Kidney (tissue), 14 donors: ENCODE measurements around the gene PLSCR1. TPM values are rescaled to one million over a fixed set of nuclear protein-coding genes. Genes with fewer than 3 reads are reported as not detected.

Source experiments
- DNase-seq, 5 donors: peaks; one replicate each; pipeline ENCODE4 v3.0.0-alpha.2; 2013 to 2020
- FAIRE-seq: peaks from 2 replicates; lab custom pipeline; 2012; peaks lifted over from hg19 to GRCh38; lab: Jason Lieb, UNC
- H3K27ac ChIP-seq, 2 donors: one replicate each; pipeline ENCODE4 v1.7.0; 2013; ENCODE audit warnings: low read depth in 2 of 2, low read length in 2 of 2, inconsistent platforms in 1 of 2
- H3K27me3 ChIP-seq: one replicate; pipeline ENCODE4 v1.7.1; 2013; ENCODE audit warnings: low read length, inconsistent platforms; ENCODE audit not compliant: control insufficient read depth, insufficient read depth
- H3K36me3 ChIP-seq, 3 donors: one replicate each; pipeline versions ENCODE4 v1.7.0 to v1.7.1; 2013; ENCODE audit warnings: low read length in 3 of 3, control low read depth in 1 of 3, inconsistent platforms in 1 of 3; ENCODE audit not compliant: insufficient read depth in 3 of 3, control insufficient read depth in 2 of 3
- H3K4me1 ChIP-seq, 3 donors: one replicate each; pipeline versions ENCODE4 v1.7.0 to v1.7.1; 2013; ENCODE audit warnings: low read length in 3 of 3, inconsistent platforms in 1 of 3, low read depth in 1 of 3; ENCODE audit not compliant: control insufficient read depth in 2 of 3, insufficient read depth in 2 of 3
- H3K4me3 ChIP-seq, 3 donors: one replicate each; pipeline versions ENCODE4 v1.7.0 to v1.8.1; 2013; ENCODE audit warnings: low read length in 3 of 3, control low read depth in 1 of 3, inconsistent platforms in 1 of 3
- H3K9ac ChIP-seq, 3 donors: one replicate each; pipeline versions ENCODE4 v1.7.0 to v1.7.1; 2013; ENCODE audit warnings: low read length in 3 of 3, control low read depth in 1 of 3, inconsistent platforms in 1 of 3
- H3K9me3 ChIP-seq, 3 donors: one replicate each; pipeline versions ENCODE4 v1.7.0 to v1.7.1; 2013; ENCODE audit warnings: low read length in 3 of 3, control low read depth in 1 of 3, inconsistent platforms in 1 of 3; ENCODE audit not compliant: control insufficient read depth in 2 of 3, insufficient read depth in 1 of 3
- CTCF ChIP-seq: IDR thresholded peaks from 3 replicates; pipeline ENCODE4 v1.5.1; 2012; ENCODE audit warnings: mild to moderate bottlenecking, moderate library complexity, borderline replicate concordance; ENCODE audit not compliant: insufficient read depth; ENCODE audit errors: extremely low read depth
- intact Hi-C: fragments of 100-400 bp; cut with DNase I; formaldehyde crosslinking; loops from one replicate; pipeline ENCODE4 v1.11.1; 2022
- polyA plus RNA-seq: library from polyadenylated mRNA; stranded (reverse); fragments of 350-450 nt; fragmentation: Illumina TruSeq; extraction: RNeasy Lipid Tissue Mini Kit (QIAGEN cat#74804); gene quantifications from one replicate; pipeline ENCODE4 v1.2.3, GENCODE V29; 2014; ENCODE audit warnings: low read depth, low replicate concordance; ENCODE audit not compliant: insufficient read depth
- total RNA-seq: library from RNA; stranded (reverse); fragmentation: NEBNext Ultra II Directional; extraction: Animal tissue kit (Norgen Biotek cat#: 25700); gene quantifications from one replicate; pipeline ENCODE4 v1.2.1, GENCODE V29; 2021
- donor health status: control.
- donor health status: control.
- donor health status: control.
- donor health status: control.
- donor health status: control.
- donor health status: DM: yes; HTN: yes; CAD: no.
- donor health status: Normal renal cell carcinoma (clear cell type).

Gene PLSCR1
- total and polyA plus RNA-seq, 2 donors from 2014 or later, result 53.5 to 266 TPM

GRCh38 chr3:146560678-146561077 lies 16.3 kb upstream of the PLSCR1 start:
- Histone ChIP-seq H3K27ac (no peak overlapping the region), H3K4me3 (no peak overlapping the region), H3K4me1 (no peaks in the 10 kb centered on the region), H3K36me3 (no peaks in the 10 kb centered on the region), H3K9ac (no peak overlapping the region), H3K9me3 (no peaks in the 10 kb centered on the region), H3K27me3 (no peaks in the 10 kb centered on the region)
- FAIRE-seq, result no peak
- TF ChIP-seq CTCF, result no peak
- DNase-seq, result no peak
- intact Hi-C loops, result no loop called here

GRCh38 chr3:146559388-146559787 lies 15.0 kb upstream of the PLSCR1 start:
- no peaks in the 10 kb centered on the region for H3K36me3 ChIP-seq
- DNase-seq, result no peak
- no peaks in the 10 kb centered on the region for H3K27me3 ChIP-seq
- no peak overlapping the region for H3K9ac ChIP-seq
- TF ChIP-seq CTCF, result no peak
- intact Hi-C loops, result no loop called here
- no peak overlapping the region for H3K27ac ChIP-seq
- no peaks in the 10 kb centered on the region for H3K4me1 ChIP-seq
- no peak overlapping the region for H3K4me3 ChIP-seq
- no peak for FAIRE-seq
- H3K9me3 ChIP-seq, result no peaks in the 10 kb centered on the region

- Histone ChIP-seq H3K9me3 (no peaks in the 10 kb centered on the region), H3K27ac (no peak overlapping the region), H3K36me3 (no peaks in the 10 kb centered on the region), H3K27me3 (no peaks in the 10 kb centered on the region), H3K9ac (no peak overlapping the region), H3K4me3 (no peak overlapping the region), H3K4me1 (no peaks in the 10 kb centered on the region)
- TF ChIP-seq CTCF, result no peak
- intact Hi-C loops, result no loop called here
- DNase-seq, result no peak
- FAIRE-seq, result no peak
Observed at GRCh38 chr3:146558781-146559180, 14.4 kb upstream of the PLSCR1 start.

- Histone ChIP-seq H3K4me1 (no peaks in the 10 kb centered on the region), H3K4me3 (no peak overlapping the region), H3K27me3 (no peaks in the 10 kb centered on the region), H3K36me3 (no peaks in the 10 kb centered on the region), H3K27ac (no peak overlapping the region), H3K9me3 (no peaks in the 10 kb centered on the region), H3K9ac (no peak overlapping the region)
- DNase-seq (no peak), FAIRE-seq (no peak)
- intact Hi-C loops, result no loop called here
- TF ChIP-seq CTCF, result no peak
Observed at GRCh38 chr3:146557745-146558144, 13.3 kb upstream of the PLSCR1 start.
